Natural killer cell (primary cell): Measurements from ENCODE around the gene ASCC2. TPM values are rescaled to one million over a fixed set of nuclear protein-coding genes. Genes with fewer than 3 reads are reported as not detected.

Experiments used
- ATAC-seq, 3 donors: fragments of 150-1000 bp in 2 of 3; fragments of 200-7000 bp in 1 of 3; cut with Tn5 transposase; 1 replicate in 1 of 3; 2 replicates in 2 of 3; pipeline ENCODE4 v1.10.0; 2021; ENCODE audit warnings: mild to moderate bottlenecking in 2 of 3, moderate library complexity in 2 of 3
- DNase-seq, 2 donors: peaks; one replicate each; pipeline versions ENCODE4 v3.0.0 to v3.0.0-alpha.2; 2013 to 2021; ENCODE audit warnings: mixed read lengths in 1 of 2
- H3K27ac ChIP-seq: one replicate; pipeline ENCODE4 v1.5.1; 2013; ENCODE audit warnings: mild to moderate bottlenecking, low read length
- H3K27me3 ChIP-seq: one replicate; pipeline ENCODE4 v1.6.1; 2013; ENCODE audit warnings: low read length; ENCODE audit not compliant: control insufficient read depth, insufficient read depth
- H3K36me3 ChIP-seq: one replicate; pipeline ENCODE4 v1.6.1; 2013; ENCODE audit warnings: low read length; ENCODE audit not compliant: control insufficient read depth, insufficient read depth
- H3K4me1 ChIP-seq: one replicate; pipeline ENCODE4 v1.6.1; 2013; ENCODE audit warnings: low read length; ENCODE audit not compliant: control insufficient read depth, insufficient read depth
- H3K4me3 ChIP-seq: one replicate; pipeline ENCODE4 v1.5.1; 2013; ENCODE audit warnings: low read length
- H3K9me3 ChIP-seq: one replicate; pipeline ENCODE4 v1.6.1; 2013; ENCODE audit warnings: low read length; ENCODE audit not compliant: control insufficient read depth, insufficient read depth
- H3K27ac Mint-ChIP-seq, 2 donors: one replicate each; pipeline ENCODE4 v1.8.0; 2022; ENCODE audit warnings: mild to moderate bottlenecking in 2 of 2, mixed read lengths in 2 of 2, moderate library complexity in 1 of 2
- H3K27me3 Mint-ChIP-seq, 2 donors: one replicate each; pipeline ENCODE4 v1.8.0; 2022; ENCODE audit warnings: low read depth in 2 of 2, mixed read lengths in 2 of 2
- H3K36me3 Mint-ChIP-seq: one replicate; pipeline ENCODE4 v1.8.0; 2022; ENCODE audit warnings: mixed read lengths
- H3K4me1 Mint-ChIP-seq, 2 donors: one replicate each; pipeline ENCODE4 v1.8.0; 2022; ENCODE audit warnings: mixed read lengths in 2 of 2
- H3K4me3 Mint-ChIP-seq: one replicate; pipeline ENCODE4 v1.8.0; 2022; ENCODE audit warnings: mild to moderate bottlenecking, moderate library complexity, mixed read lengths
- H3K9me3 Mint-ChIP-seq, 2 donors: one replicate each; pipeline ENCODE4 v1.8.0; 2022; ENCODE audit warnings: mixed read lengths in 2 of 2
- WGBS: methylation state at CpG from one replicate; pipeline ENCODE4 v1.1.7; 2013; ENCODE audit warnings: missing lambda C conversion rate; ENCODE audit not compliant: insufficient coverage; 5-methylcytosine and 5-hydroxymethylcytosine counted together
- intact Hi-C: fragments of 100-400 bp; cut with micrococcal nuclease; formaldehyde crosslinking; loops from one replicate; pipeline ENCODE4 v1.14.2; 2022
- total RNA-seq, 4 donors: library from RNA; stranded (reverse); fragments of 120-200 nt in 1 of 4; gene quantifications; one replicate each; pipeline versions ENCODE4 v1.2.3 to v1.2.4, GENCODE V29; 2013 to 2022
- TF ChIP-seq, protein P1 (sequence below): fragments of 200-600 bp; IDR thresholded peaks from one replicate; pipeline ENCODE4 v1.8.0; 2022; ENCODE audit warnings: antibody characterized with exemption

Gene ASCC2
- total RNA-seq, 3 donors from 2014 or later (not counting 1 experiment from before 2014, with no cell fraction given) = 102 to 130 (median 128) TPM

DNA sequence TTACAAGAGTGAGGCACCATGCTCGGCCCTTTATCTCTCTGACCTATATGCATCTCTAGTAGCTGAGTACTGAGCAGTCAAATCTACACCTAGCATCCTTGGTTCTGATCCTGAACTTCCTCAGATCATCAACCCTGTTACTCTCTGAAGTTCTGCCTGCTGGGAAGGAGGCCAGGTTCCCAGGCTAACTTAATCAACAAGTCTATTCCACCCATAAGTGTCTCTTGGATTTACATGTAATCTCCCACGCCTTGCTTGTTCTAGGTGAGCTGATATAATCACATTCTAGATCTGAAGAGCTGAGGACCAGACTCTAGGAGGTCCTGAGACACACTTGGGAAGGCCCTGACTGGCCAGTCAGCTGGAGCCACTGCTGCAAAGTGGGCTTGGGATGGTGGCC, 96.1 kb downstream of the ASCC2 start:
- Mint-ChIP-seq H3K36me3 (peaks cover 6% of the 10 kb centered on the region), H3K9me3 (no peaks in the 10 kb centered on the region)
- peaks cover 38% of the 10 kb centered on the region for H3K36me3 ChIP-seq

DNA sequence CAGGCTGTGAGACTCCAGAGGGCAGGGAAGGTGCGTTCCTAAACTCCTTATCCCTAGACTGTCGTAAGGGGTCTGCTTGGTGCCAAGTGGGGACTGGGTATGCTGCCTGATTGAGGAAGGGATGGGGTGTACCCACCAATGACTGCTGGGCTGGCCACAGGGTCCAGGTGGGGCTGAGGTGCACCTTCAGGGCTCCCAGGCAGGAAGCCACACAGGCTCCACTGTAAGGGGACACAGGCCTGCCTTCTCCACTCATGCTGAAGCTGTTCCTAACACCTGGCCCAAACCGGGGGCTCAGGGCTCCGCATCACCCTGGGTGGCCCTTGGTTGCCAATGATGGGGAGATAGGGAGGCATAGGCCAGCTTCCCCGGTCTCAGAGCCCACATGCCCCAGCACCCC, 97.9 kb downstream of the ASCC2 start:
- Mint-ChIP-seq H3K4me3 (no peak overlapping the region), H3K36me3 (no peaks in the 10 kb centered on the region), H3K27ac (no peak overlapping the region), H3K4me1 (no peaks in the 10 kb centered on the region), H3K9me3 (no peaks in the 10 kb centered on the region), H3K27me3 (no peaks in the 10 kb centered on the region)
- ATAC-seq (no peak), DNase-seq (no peak)
- Histone ChIP-seq H3K27me3 (no peaks in the 10 kb centered on the region), H3K4me1 (no peaks in the 10 kb centered on the region), H3K27ac (no peak overlapping the region), H3K36me3 (peaks cover 31% of the 10 kb centered on the region), H3K4me3 (no peak overlapping the region), H3K9me3 (no peaks in the 10 kb centered on the region)
- WGBS = 96% methylated on average over 5 of the region's 5 CpGs
- intact Hi-C loops = no loop called here
- TF ChIP-seq, protein P1, sequence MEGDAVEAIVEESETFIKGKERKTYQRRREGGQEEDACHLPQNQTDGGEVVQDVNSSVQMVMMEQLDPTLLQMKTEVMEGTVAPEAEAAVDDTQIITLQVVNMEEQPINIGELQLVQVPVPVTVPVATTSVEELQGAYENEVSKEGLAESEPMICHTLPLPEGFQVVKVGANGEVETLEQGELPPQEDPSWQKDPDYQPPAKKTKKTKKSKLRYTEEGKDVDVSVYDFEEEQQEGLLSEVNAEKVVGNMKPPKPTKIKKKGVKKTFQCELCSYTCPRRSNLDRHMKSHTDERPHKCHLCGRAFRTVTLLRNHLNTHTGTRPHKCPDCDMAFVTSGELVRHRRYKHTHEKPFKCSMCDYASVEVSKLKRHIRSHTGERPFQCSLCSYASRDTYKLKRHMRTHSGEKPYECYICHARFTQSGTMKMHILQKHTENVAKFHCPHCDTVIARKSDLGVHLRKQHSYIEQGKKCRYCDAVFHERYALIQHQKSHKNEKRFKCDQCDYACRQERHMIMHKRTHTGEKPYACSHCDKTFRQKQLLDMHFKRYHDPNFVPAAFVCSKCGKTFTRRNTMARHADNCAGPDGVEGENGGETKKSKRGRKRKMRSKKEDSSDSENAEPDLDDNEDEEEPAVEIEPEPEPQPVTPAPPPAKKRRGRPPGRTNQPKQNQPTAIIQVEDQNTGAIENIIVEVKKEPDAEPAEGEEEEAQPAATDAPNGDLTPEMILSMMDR = no peak

More for the DNA sequence above, 96.1 kb downstream of the ASCC2 start:
- DNase-seq (no peak), ATAC-seq (no peak)
- Histone ChIP-seq H3K9me3 (no peaks in the 10 kb centered on the region), H3K4me3 (no peak overlapping the region), H3K27ac (no peak overlapping the region), H3K27me3 (no peaks in the 10 kb centered on the region), H3K4me1 (no peaks in the 10 kb centered on the region)
- Mint-ChIP-seq H3K4me3 (no peak overlapping the region), H3K27ac (no peak overlapping the region), H3K27me3 (no peaks in the 10 kb centered on the region), H3K4me1 (no peaks in the 10 kb centered on the region)
- intact Hi-C loops = no loop called here
- WGBS = 97% methylated on average over 2 of the region's 2 CpGs
- TF ChIP-seq, protein P1 = no peak

DNA sequence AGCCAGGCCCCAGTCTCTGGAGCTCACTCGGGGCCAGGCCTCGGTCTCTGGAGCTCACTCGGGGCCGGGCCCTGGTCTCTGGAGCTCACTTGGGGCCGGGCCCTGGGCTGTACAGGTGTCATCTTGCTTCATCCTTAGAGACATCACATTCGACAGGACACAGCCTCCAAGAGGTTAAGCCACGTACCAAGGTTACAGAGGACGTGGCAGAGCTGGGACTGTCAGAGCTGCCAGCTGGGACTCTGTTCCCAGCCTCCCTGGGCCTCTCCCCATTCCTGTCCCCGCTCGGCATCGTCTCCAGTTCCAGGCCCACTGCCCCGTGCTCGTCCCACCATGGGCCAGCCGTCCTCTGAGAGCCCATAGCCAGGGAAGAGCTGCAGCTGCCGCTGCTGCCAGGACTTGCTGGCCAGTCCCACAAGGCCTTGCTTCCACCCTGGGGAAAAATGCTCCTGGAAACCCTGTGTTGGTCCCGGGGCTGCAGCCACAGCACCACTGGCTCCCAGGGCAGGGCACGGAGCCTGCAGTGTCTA, 98.7 kb downstream of the ASCC2 start:
- Mint-ChIP-seq H3K36me3 (no peaks in the 10 kb centered on the region), H3K27me3 (no peaks in the 10 kb centered on the region), H3K4me3 (no peak overlapping the region), H3K4me1 (no peaks in the 10 kb centered on the region), H3K27ac (no peak overlapping the region), H3K9me3 (no peaks in the 10 kb centered on the region)
- intact Hi-C loops = no loop called here
- Histone ChIP-seq H3K4me3 (no peak overlapping the region), H3K27me3 (no peaks in the 10 kb centered on the region), H3K4me1 (no peaks in the 10 kb centered on the region), H3K9me3 (no peaks in the 10 kb centered on the region), H3K27ac (no peak overlapping the region), H3K36me3 (peaks cover 27% of the 10 kb centered on the region)
- no peak for ATAC-seq
- TF ChIP-seq, protein P1 = no peak
- no peak for DNase-seq
- WGBS = 93% methylated on average over 17 of the region's 17 CpGs

Other genes with a start within 250 kb of the ASCC2 start
- 10 to 100 TPM; 32.4 to 43.8 (median 39.6) TPM for gene NF2, start 234.6 kb downstream of the ASCC2 start, total RNA-seq
- under 1 TPM; 0.35 to 0.93 (median 0.54) TPM for gene CABP7, start 118.3 kb downstream of the ASCC2 start, total RNA-seq
- gene ZMAT5, start 71.3 kb downstream of the ASCC2 start, total RNA-seq = 10 to 100 TPM; 15.9 to 20.0 (median 16.0) TPM
- 10 to 100 TPM; 33.6 to 40.8 (median 35.4) TPM for gene UQCR10, start 70.9 kb downstream of the ASCC2 start, total RNA-seq
- gene MTMR3, start 44.9 kb upstream of the ASCC2 start, total RNA-seq = 10 to 100 TPM; 62.1 to 83.4 (median 75.6) TPM
- gene HORMAD2, start 242.2 kb upstream of the ASCC2 start, total RNA-seq = not detected